Measurements from ENCODE around the gene DNAJC27. TPM values are rescaled to one million over a fixed set of nuclear protein-coding genes. Genes with fewer than 3 reads are reported as not detected.

DNAJC27 gene
- total RNA-seq, 2 experiments from 2014 or later: 3.3 to 4.1 TPM

DNA sequence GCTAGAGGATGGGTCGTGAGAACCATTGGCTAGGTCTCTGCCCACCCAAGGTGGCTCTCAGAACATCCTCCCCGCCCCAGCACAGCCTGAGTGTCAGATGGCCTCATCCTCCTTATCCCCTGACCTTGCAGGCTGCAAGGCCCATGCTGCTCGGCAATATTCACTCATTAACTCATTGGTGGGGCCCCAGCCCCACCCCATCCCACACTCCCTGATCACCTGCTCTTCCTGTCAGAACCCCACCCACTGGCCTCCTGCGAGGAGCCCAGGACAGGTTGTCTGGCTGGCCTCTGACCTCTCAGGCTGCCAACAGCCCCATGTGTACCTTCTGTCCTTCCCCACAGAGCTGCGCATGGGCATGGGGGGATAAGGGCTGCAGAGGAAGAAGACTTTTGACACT is 57.0 kb downstream of the DNAJC27 start:
- POLR2A ChIA-PET: no interaction called here
- CTCF ChIA-PET: no interaction called here

DNA sequence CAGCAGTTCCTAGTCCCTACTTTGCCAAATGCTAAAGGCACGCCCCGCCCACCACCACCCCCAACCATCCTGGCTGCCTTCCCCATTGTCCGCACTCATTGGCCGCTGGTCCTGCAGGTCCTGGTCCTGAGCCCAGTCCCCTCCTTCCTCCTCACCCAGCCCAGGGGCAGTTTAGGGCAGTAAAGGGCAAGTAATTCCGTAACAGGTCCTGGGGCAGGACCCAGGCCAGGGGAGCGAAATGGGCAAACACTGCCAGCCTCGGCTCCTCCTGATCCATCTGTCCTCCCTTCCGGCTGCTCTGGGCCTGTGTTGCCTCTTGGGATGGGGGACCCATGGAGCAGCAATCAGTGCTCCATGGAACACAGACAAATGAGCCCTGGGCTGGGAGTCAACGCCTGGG is 57.8 kb downstream of the DNAJC27 start:
- CTCF ChIA-PET: no interaction called here
- POLR2A ChIA-PET: no interaction called here

DNA sequence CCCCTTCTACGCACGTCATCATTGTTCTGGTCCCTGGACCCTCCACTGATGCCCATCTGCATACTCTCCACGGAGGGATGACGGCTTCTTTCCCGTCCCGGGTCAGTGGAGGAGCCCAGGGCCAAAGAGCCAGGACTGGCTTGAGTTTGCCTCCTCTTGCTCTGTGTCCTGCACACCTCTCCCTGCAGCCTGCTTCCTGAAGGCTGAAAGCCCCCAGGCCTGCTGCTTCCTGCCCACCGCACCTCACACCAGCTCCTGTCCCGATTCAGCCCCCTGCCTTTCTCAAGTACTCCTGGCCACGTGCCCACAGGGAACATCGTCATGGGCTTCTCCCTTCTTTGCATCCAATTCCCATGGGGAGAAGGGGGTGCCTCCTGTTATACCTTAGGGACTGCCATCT is 58.8 kb downstream of the DNAJC27 start:
- ChIA-PET POLR2A (no interaction called here), CTCF (no interaction called here)

DNA sequence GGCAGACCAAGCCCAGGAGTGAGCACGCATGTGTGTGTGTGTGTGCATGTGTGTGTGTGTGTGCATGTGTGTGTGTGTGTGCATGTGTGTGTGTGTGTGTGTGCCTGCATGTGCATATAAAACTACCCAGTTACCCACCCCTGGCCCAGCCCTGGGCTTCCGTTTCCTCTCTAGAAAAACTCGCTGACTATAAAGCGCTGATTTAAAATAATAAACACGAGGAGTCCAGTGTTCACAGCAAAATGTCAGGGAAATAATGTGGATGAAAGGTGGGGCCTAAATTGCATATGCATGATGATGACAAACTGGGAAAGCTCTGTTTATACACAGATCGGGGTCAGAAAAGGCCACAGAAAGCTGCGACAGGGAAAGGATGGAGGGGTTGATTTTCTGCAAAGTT is 59.2 kb downstream of the DNAJC27 start:
- CTCF ChIA-PET: no interaction called here
- POLR2A ChIA-PET: no interaction called here

DNA sequence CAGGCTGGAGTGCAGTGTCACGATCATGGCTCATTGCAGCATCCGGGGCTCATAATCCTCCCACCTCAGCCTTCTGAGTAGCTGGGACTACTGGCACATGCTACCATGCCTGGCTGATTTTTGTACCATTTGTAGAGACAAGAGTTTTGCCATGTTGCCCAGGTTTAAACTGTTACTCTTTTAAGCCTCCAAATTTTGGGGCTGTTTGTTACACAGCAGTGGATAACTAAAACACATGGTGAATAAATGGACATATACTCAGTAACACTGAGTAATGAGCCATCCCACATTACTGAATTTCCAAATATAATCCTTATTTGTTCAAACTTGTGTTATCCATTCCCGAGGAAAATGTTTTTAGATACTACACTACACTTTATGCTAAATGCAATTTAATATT is 61.5 kb downstream of the DNAJC27 start:
- POLR2A ChIA-PET: no interaction called here

DNA sequence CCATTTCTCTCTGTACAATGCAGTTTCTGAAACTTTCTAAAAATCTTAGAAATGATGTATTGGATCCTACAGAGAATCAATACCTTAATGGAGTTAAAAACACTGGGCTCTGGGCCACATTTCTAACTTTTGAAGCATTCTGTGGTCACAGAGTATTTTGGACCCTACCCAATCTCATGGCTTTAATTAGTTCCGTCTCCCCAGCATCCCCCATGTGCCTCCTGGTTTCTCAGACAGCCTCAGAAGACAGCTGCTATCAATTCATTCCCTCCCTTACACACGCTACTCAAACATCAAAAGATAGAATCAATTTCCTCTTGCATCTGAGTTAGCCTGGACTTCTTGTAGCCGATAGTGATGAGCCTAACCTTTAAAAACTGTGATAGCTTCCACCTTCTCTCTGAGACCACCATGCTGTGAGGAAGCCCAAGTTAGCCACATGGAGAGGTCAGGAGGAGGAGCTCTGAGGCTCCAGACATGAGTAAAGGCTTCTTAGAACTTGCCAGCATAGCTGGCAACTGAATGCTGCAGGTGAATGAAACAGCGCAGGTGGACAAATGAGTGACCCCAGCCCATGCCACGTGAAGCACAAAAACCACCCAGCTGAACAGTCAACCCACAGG is 62.1 kb downstream of the DNAJC27 start:
- POLR2A ChIA-PET: interaction anchor here (0.6 kb wide), 1 partner anchor 316 kb away, joined by 3 read pairs; no protein-coding TSS in a partner anchor
- CTCF ChIA-PET: no interaction called here

More for the DNA sequence above, 61.5 kb downstream of the DNAJC27 start:
- CTCF ChIA-PET: no interaction called here

DNA sequence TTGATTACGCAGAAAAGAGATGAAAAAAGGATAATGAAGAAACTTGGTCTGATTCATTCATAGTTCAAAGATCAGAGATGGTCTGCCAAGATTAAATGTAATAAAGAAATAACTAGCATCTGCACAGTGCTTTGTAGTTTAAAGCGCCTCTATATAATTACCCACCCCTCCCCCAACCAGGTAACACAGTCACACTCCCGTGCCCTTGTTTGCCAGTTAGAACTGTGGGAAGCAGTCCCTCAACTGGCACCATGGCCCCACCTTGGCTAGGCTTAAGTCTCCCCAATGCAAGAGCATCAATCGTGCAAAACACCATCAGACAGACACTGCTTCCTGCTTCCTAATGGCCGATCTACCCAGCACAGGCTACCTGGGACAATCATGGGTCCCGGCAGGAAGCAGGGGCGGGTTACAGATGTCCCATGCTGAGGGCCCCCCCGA is 63.3 kb downstream of the DNAJC27 start:
- ChIA-PET CTCF (no interaction called here), POLR2A (no interaction called here)

DNA sequence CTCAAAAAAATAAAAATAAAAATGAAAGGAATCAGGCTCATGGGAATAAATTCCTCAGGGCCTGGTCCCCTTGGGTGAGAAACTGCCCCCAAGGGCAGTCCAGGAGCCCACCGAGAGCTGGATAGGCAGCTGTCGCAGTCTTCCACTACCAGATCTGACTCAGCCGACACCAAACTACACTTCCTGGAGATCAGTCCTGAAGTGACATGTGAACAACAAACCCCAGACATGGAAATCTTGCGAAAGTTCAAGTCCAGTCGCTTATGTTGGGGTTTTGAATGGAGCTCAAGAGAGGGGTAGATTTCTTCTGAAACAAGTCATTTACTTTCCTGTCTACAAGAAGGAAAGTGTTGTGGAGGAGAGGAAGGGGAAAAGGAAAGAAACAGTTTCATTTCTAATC is 64.6 kb downstream of the DNAJC27 start:
- ChIA-PET POLR2A (no interaction called here), CTCF (no interaction called here)

DNA sequence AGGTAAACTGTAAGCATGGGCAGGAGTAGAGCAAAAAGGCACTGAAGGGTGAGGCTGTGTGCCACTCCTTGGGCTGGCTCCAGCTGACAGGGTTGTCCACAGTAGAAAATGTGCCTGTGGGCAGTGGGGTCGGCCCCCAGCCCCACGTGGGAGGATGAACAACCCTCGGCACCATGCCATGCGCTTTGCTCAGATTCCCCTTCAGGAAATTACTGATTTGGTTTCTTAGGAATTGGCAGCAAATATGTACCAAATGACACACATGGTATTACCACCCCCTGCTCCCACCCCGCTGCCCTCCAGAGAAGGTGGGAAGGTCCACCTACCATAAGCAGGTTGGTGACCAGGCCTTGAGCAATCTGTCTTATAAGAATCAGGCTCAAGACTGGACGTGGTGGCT is 65.3 kb downstream of the DNAJC27 start:
- POLR2A ChIA-PET: no interaction called here

DNA sequence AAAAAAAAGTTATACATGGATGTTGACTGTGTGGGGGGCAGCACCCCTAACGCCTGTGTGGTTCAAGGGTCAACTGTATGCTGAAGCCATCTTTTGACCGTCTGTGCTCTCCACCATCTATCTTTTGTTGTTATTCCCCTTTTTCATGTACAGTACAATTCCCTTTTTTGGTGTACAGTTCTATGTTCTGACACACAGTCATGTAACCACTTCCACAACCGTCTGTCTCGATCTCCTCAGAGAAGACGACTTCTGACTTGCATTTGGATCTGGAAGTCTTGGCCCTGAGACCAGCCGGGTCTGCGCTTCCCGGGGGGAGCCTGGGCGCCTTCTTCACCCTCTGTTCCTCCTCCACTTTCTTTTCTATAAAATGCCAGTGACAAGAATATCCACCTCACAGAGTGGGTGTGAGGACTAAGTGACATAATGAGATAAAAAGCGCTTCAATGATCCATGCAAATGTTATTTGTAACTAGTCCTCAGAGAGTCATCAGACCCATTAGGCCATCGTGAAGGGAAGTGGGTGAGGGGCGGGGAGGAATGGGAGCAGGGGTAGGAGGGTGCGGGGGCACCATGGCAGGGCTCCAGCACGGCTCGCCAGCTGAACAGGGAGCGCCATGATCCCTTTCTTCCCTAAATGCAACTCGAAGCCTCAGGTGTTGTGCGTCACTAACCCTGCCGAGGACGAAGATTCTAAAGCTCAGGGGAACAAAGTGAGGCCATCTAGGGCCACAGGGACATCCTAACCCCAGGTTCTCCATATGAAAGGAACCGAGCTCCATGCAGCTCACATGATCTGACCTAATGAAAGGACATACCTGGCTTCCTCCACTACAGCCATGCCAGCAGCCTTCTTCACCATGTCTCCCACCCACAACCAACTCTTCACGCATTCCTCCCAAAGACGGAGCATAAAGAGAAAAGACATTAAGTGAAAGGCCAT is 68.3 kb downstream of the DNAJC27 start:
- ChIA-PET POLR2A (no interaction called here), CTCF (no interaction called here)

More for the DNA sequence above, 65.3 kb downstream of the DNAJC27 start:
- CTCF ChIA-PET: no interaction called here

DNA sequence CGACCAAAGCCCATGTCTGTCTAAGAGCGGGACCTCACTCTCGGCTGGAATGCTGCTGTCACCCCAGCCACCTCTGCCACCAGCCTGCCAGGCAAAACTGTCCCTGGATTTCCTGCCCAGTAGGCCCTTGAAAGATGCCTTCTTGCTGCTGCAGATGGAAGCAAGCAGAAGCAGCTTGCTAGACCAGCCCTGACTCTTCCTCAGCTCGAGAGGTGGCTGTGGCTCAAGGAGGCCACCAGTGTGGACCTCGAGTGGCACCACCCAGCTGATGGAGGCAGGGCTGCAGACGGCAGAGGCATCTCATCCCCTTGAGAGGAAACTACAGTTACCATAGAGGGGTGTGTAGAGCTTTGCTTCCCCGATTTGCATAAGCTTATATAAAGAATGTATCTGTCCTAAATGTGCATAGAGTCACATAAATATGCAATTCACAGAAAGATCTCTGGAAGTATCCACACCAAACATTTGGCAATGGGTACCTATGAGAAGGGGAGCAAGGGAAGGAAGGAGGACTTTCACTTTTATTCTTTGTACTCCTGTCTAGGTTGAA is 72.3 kb downstream of the DNAJC27 start:
- CTCF ChIA-PET: no interaction called here
- POLR2A ChIA-PET: no interaction called here

DNA sequence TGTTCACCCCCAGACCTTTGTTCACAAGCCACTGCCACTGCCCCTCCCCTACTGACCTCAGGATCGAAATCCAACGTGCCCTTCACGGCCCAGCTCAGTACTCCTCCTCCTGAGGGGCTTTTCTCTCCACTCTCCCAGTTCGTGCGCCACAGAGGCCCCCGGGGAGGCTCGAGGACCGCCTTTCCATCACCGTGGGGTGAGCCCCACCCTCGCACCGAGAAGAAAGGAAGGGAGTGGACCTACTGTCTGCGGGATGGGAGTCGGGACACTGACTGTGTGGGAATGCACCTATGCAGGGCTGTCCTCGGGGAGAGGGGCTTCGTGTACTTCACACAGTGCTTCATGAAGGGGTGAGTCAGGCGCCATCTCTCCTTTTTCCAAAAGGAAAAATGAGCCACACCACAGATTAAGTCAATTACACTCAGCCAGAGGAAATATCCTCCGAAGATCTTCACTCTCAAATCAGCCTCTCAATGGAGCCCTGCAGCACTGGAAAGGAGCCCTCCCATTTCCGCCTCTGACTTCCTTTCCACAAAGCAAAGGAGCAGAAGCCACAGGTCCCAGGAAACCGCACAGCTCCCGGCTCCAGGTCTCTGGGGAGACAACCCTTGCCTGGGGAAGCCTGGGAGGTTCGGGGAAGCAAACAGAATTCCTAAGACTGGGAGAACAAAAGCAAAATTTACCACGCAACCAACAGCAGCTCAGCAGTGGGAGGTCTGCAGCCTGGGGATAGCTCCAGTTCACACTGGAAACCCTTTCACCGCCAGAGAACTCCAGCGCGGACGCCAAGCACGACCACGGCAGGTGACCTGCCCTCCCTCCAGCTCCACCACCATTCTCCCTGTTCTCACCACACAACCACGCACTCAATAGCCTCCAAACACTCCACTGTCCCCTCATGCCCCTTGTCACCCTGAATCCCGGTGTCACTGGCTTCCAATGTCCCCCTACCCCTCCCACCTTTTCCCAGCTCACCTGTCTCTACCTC is 73.3 kb downstream of the DNAJC27 start:
- CTCF ChIA-PET: no interaction called here
- POLR2A ChIA-PET: no interaction called here

DNA sequence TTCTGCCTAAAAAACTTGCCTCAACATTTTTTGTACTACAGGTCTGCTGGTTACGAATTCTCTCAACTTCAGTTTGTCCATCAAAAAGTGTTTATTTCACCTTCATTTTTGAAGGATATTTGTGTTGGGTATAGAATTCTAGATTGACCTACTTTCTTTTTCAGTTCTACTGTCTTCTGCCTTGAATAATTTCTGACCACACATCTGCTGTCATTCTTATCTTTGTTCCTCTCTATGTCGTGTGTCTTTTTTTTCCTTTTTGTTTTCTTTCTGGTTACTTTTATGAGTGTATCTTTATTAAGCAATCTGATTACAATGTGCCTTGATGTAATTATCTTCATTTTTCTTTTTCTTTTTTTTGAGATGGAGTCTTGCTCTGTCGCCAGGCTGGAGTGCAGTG is 77.0 kb downstream of the DNAJC27 start:
- ChIA-PET POLR2A (no interaction called here), CTCF (no interaction called here)

DNA sequence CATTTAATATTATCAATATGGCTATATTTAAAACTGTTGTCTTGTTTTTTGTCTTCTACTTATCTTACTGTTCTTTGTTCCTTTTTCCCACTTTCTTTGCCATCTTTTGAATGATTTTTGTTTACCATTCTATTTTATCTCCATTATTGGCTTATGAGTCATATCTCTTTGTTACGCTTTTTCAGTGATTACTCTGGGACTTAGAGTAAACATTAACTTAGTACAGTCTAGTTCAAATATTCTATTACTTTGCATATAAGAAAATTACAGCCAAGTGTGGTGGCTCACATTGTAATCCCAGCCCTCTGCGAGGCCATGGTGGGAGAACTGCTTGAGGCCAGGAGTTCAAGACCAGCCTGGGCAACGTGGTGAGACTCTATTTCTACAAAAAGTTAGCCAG is 77.8 kb downstream of the DNAJC27 start:
- ChIA-PET CTCF (no interaction called here), POLR2A (no interaction called here)

Other genes starting within 250 kb of the DNAJC27 start
- gene PTRHD1, start 178.6 kb downstream of the DNAJC27 start, total RNA-seq: 10 to 100 TPM; 24.5 to 27.1 TPM
- 10 to 100 TPM; 47.5 to 49.6 TPM for gene CENPO, start 178.5 kb downstream of the DNAJC27 start, total RNA-seq
- gene ADCY3, start 51.7 kb downstream of the DNAJC27 start, total RNA-seq: 10 to 100 TPM; 87.0 to 88.5 TPM
- gene EFR3B, start 70.1 kb upstream of the DNAJC27 start, total RNA-seq: under 1 TPM; 0.17 to 0.25 TPM
- gene POMC, start 196.6 kb upstream of the DNAJC27 start, total RNA-seq: 1 to 10 TPM; 4.8 to 5.8 TPM

Data from activated CD8-positive, alpha-beta memory T cell treated with anti-CD3 and anti-CD28 coated beads for 36 hours (primary cell).